ENCODE data around the gene MC3R.

Gene MC3R

GRCh38 chr20:56257604-56258003 lies 9.1 kb downstream of the MC3R start:
- no peak for DNase-seq

GRCh38 chr20:56259948-56260347 lies 11.4 kb downstream of the MC3R start:
- no peak for DNase-seq

DNA sequence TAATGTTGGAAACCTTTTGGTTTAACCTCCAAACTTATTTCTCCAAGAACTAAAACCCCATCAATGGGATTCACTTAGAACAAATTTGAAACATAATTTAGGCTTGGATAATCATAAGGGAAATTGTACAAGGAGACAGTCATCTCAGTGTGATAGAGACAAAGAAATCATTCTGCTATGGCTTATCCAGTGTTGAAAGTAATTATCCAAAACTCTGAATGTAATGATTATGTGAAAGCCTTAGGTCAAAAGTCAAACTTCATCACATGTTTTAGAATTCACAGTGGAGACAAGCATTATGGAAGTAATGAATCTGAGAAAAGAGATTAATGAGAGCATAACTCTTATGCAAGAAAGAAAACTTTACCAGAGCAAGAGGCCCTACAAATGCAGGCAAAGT lies 20.0 kb downstream of the MC3R start:
- no peak for DNase-seq

DNA sequence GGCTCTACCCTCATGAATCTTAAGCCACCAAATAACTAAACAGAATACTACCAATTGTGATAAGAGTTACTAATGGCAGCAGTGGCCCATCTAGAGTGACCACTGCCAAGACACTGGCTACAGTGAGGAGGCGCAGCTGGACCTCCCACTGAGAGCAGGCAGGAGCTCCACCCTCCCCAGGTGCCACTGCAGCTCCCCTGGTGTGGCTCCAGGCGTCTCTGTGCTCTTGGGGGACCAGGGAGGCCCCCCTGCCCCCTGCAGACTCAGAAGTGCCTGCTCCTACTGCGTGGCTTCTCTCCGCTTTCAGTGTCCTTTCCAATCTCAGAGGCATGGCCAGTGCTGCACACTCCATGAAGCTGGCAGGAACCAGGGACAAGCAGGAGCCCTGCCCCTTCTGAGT lies 23.4 kb downstream of the MC3R start:
- no peak for DNase-seq

GRCh38 chr20:56273491-56273890 lies 25.0 kb downstream of the MC3R start:
- DNase-seq: no peak

- DNase-seq: peak in 1 of 3 experiments; percentile 35
These were observed 25.6 kb downstream of the MC3R start for GRCh38 chr20:56274156-56274555.

DNA sequence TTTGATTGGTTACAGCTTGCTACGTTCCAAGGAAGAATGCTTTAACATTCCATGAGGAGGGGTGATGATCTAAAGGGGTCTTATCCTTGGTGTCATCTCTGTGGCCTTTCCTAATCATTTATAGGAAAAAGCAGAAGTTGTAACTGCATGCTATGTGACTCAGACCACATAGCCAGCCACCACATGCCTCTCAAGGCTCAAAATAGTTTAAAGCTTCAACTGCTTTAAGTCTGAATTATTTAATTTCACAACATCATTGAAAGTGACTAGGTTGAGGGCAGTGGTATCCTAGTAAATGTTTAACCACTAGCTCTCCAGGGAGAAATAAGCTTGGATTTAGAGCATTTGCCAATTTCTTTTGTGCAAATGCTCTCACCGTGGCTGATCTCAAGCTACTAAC lies 29.7 kb downstream of the MC3R start:
- no peak for DNase-seq

DNA sequence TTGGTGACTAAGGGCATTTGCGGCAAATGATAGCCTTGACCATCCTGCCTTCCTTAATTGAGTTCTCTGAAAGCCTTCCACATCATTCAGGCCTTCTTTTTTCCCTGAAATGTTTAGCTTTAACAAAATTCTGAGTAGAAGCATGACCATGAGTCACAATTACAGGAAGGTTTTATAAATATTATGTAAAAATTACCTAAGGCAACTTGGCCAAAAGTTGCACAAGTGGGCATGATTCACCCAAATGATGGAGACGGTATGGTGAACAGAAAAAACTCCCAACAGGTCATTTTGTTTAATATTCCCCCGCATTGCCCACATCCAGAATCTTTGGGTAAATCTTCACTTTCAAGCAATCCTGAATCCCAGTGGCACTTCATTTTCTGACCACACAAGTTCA lies 37.0 kb downstream of the MC3R start:
- no peak for DNase-seq

DNA sequence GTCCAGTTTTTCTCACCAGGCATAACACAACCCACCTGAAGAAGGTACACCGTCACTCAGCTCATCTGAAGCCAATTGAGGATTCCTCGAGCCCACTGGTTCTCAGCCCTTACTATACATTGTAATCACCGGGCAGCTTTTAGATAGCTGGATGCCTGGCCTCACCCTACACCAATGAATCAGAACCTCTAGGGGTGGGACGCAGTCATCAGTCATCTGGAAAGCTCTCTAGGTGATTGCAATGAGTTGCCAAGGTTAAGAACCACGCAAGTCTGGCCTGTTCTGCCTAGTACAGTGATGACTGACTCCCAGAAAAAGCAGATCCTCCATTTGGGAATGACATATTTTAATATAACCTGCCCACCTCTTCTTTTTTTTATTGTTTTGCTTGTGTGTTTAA lies 41.1 kb downstream of the MC3R start:
- no peak for DNase-seq

DNA sequence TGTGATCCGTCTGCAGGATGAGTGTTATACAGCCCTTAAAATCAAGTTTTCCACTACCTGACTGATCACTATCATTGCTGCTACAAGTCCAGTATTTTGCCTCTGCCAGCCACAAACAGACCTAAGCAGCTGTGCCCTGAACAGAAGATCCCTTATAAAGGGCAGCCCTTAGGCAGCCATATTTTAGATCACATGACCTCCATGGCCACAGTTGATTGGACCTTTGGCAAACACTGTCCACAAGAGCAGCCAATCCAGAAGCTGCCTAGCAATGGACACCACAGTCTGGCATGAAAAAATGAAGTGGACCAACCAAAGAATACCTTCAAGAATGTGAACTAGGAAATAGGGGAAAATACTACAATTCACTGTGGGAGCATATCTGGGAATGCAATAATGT lies 50.8 kb downstream of the MC3R start:
- no peak for DNase-seq
